ENCODE results near the gene TIMM13. TPM values are rescaled to one million over a fixed set of nuclear protein-coding genes. Genes with fewer than 3 reads are reported as not detected.

TIMM13 gene
- total and polyA plus RNA-seq, 2 donors (not counting 3 experiments of a cell fraction or from before 2014, with no cell fraction given): 154 to 160 TPM

DNA sequence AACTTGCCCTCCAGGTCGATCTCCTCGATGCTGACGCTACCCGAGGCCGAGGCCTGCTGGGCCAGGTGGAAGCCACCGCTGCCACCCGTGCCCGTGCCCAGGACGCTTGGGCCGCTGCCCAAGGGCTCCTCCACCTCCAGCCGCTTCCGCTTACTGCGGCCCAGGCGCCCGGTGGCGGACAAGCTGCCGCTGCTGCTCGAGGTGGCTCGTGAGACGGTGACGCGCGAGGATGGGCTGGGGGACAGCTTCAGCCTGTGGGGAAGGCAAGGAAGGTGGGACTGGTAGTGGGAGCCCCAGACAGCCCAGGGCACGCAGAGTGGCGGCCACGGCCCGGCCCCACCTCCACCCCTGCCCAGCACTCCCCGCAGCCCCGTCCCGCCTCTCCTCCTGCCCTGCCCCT lies 6.5 kb upstream of the TIMM13 start:
- H3K9ac ChIP-seq (replicated peaks; ENCODE audit: extremely low read depth, insufficient read depth, low read length): no peak overlapping the region
- CTCF ChIA-PET: interaction anchor here (0.6 kb wide), 1 partner anchor 60 kb away, joined by 3 read pairs; no protein-coding TSS in a partner anchor
- DNase-seq (ENCODE audit: low read depth, low spot score): no peak
- H2AFZ ChIP-seq (ENCODE audit: low read depth, low read length): no peak overlapping the region
- H3K36me3 ChIP-seq (ENCODE audit: control insufficient read depth in 2 of 2, extremely low read depth in 1 of 2, insufficient read depth in 2 of 2, low read length in 2 of 2): peaks cover 7 to 39% of the 10 kb centered on the region in 2 experiments
- peaks cover 7% of the 10 kb centered on the region for H3K79me2 ChIP-seq (ENCODE audit: control insufficient read depth, insufficient read depth, low read length)
- no peaks in the 10 kb centered on the region for H4K20me1 ChIP-seq (replicated peaks; ENCODE audit: control insufficient read depth, extremely low read depth, insufficient read depth, low read length)
- no peaks in the 10 kb centered on the region for H3K4me1 ChIP-seq (ENCODE audit: control insufficient read depth, extremely low read depth, insufficient read depth, low read length)
- dilution Hi-C loops (cut with MboI; ENCODE audit: extremely low pct_ligation_motif_present, low sequenced_read_pairs) (no loop called here), intact Hi-C loops (cut with micrococcal nuclease) (no loop called here)
- H3K9me1 ChIP-seq (replicated peaks; ENCODE audit: control insufficient read depth, extremely low read depth, insufficient read depth, low read length): no peaks in the 10 kb centered on the region
- no peaks in the 10 kb centered on the region for H3K9me3 ChIP-seq (replicated peaks; ENCODE audit: control insufficient read depth, insufficient read depth, low read length)
- H3K27ac ChIP-seq (ENCODE audit: insufficient read depth, low read depth, low read length): no peak overlapping the region
- no TSS peak for BruUV-seq (replicated peaks)
- TF ChIP-seq POLR2AphosphoS5 (IDR thresholded peaks at IDR 0.05; ENCODE audit: insufficient read depth, low read depth, low read length): no peak
- TF ChIP-seq FOS (IDR thresholded peaks at IDR 0.05; ENCODE audit: borderline replicate concordance, insufficient read depth, low read length): no peak
- no peak for TF ChIP-seq JUN (IDR thresholded peaks at IDR 0.05; ENCODE audit: borderline replicate concordance, insufficient read depth, insufficient read length, low read depth)
- TF ChIP-seq POLR2A (IDR thresholded peaks at IDR 0.05; ENCODE audit: low read depth, low read length): no peak
- TF ChIP-seq, protein P1, sequence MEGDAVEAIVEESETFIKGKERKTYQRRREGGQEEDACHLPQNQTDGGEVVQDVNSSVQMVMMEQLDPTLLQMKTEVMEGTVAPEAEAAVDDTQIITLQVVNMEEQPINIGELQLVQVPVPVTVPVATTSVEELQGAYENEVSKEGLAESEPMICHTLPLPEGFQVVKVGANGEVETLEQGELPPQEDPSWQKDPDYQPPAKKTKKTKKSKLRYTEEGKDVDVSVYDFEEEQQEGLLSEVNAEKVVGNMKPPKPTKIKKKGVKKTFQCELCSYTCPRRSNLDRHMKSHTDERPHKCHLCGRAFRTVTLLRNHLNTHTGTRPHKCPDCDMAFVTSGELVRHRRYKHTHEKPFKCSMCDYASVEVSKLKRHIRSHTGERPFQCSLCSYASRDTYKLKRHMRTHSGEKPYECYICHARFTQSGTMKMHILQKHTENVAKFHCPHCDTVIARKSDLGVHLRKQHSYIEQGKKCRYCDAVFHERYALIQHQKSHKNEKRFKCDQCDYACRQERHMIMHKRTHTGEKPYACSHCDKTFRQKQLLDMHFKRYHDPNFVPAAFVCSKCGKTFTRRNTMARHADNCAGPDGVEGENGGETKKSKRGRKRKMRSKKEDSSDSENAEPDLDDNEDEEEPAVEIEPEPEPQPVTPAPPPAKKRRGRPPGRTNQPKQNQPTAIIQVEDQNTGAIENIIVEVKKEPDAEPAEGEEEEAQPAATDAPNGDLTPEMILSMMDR (IDR thresholded peaks at IDR 0.05; ENCODE audit: extremely low read depth in 1 of 2, insufficient read depth in 1 of 2, low read depth in 1 of 2, low read length in 2 of 2): no peak
- TF ChIP-seq GATA2 (IDR thresholded peaks at IDR 0.05; ENCODE audit: insufficient read depth, insufficient read length, low read depth, low read length): no peak
- TF ChIP-seq, protein P2, sequence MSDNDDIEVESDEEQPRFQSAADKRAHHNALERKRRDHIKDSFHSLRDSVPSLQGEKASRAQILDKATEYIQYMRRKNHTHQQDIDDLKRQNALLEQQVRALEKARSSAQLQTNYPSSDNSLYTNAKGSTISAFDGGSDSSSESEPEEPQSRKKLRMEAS (IDR thresholded peaks at IDR 0.05; ENCODE audit: insufficient read depth, insufficient read length): no peak
- TF ChIP-seq EZH2 (IDR thresholded peaks at IDR 0.05; ENCODE audit: borderline replicate concordance, low read depth, low read length, severe bottlenecking): no peak
- TF ChIP-seq MYC (IDR thresholded peaks at IDR 0.05; ENCODE audit: low read depth, low read length): no peak
- POLR2A ChIA-PET: no interaction called here
- no peak for FAIRE-seq
- no peak overlapping the region for H3K4me3 ChIP-seq (replicated peaks in 1 of 3; ENCODE audit: insufficient read depth in 1 of 3, low read depth in 1 of 3, low read length in 3 of 3)
- no peak overlapping the region for H3K4me2 ChIP-seq (ENCODE audit: insufficient read depth, low read length)
- no peaks in the 10 kb centered on the region for H3K27me3 ChIP-seq (ENCODE audit: control insufficient read depth in 2 of 2, insufficient read depth in 2 of 2, low read length in 2 of 2)

All from endothelial cell of umbilical vein (primary cell).